ENCODE measurements around the gene ZNF791. TPM values are rescaled to one million over a fixed set of nuclear protein-coding genes. Genes with fewer than 3 reads are reported as not detected.

The ZNF791 gene
- total RNA-seq, 1 experiment from 2014 or later: 22.4 TPM

DNA sequence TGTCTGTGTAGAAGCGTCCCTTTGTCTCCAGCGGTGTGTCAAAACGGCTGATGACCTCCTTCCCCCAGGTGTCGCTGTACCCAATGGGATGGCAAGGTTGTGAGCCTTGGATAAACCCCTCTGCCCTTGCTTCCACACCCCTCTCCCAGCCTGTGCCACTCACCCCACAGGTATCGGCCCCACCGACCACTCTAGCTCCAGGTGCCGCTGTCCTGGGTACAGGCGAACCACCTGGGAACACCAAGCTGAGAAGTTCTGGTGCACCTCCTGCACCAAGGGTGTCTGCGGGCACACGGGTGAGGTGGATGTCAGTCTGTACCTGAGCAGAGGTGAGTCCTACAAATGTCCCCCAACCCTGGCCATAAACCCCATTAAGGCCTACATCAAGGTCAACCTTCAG, 39.2 kb downstream of the ZNF791 start:
- Histone ChIP-seq H3K9me2 (ENCODE audit: insufficient read depth) (no peaks in the 10 kb centered on the region), H3F3A (ENCODE audit: insufficient read depth, low read depth) (peaks cover 2% of the 10 kb centered on the region; the same call in 1 of the 2 replicates), H3K9me3 (ENCODE audit: insufficient read depth, low read depth) (no peaks in the 10 kb centered on the region), H3K4me3 (no peak overlapping the region), H4K20me1 (ENCODE audit: insufficient read depth) (no peaks in the 10 kb centered on the region), H3K4me1 (replicated peaks; ENCODE audit: insufficient read depth) (no peaks in the 10 kb centered on the region), H3K27me3 (ENCODE audit: insufficient read depth, low read depth) (no peaks in the 10 kb centered on the region), H3K4me2 (no peak overlapping the region), H3K27ac (no peak overlapping the region), H3K36me3 (ENCODE audit: low read depth) (no peaks in the 10 kb centered on the region), H3K79me2 (ENCODE audit: low read depth) (no peaks in the 10 kb centered on the region), H2AFZ (no peak overlapping the region)
- BruUV-seq (replicated peaks): no TSS peak
- TF ChIP-seq EZH2 (IDR thresholded peaks at IDR 0.05; ENCODE audit: low read depth): no peak
- TF ChIP-seq, protein P1, sequence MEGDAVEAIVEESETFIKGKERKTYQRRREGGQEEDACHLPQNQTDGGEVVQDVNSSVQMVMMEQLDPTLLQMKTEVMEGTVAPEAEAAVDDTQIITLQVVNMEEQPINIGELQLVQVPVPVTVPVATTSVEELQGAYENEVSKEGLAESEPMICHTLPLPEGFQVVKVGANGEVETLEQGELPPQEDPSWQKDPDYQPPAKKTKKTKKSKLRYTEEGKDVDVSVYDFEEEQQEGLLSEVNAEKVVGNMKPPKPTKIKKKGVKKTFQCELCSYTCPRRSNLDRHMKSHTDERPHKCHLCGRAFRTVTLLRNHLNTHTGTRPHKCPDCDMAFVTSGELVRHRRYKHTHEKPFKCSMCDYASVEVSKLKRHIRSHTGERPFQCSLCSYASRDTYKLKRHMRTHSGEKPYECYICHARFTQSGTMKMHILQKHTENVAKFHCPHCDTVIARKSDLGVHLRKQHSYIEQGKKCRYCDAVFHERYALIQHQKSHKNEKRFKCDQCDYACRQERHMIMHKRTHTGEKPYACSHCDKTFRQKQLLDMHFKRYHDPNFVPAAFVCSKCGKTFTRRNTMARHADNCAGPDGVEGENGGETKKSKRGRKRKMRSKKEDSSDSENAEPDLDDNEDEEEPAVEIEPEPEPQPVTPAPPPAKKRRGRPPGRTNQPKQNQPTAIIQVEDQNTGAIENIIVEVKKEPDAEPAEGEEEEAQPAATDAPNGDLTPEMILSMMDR (conservative IDR thresholded peaks at IDR 0.05): no peak
- ChIA-PET CTCF (no interaction called here), POLR2A (ENCODE audit: unreplicated experiment) (interaction anchor here (0.7 kb wide), 1 partner anchor 39 kb away, joined by 5 read pairs; no protein-coding TSS in a partner anchor)
- DNase-seq: no peak
- intact Hi-C loops (cut with micrococcal nuclease; ENCODE audit: unreplicated experiment): no loop called here

DNA sequence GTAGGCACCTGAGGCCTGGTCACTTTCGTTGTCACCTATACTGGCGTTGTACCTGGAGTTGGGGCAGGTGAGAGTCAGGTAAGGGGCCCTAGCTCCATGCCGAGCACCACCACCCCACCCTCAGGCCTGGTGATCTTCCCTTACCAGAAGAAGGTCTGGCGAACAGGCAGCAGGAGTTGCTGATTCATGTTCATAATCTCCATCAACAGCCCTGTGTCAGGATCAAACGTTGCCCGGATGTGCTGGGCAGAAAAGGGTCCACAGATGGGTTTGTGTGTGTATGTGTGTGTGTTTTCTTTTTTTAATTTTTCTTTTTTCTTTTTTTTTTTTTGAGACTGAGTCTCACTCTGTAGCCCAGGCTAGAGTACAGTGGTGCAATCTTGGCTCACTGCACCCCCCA, 41.5 kb downstream of the ZNF791 start:
- no peak overlapping the region for H3K27ac ChIP-seq
- intact Hi-C loops (cut with micrococcal nuclease; ENCODE audit: unreplicated experiment): no loop called here
- no peak overlapping the region for H2AFZ ChIP-seq
- no peaks in the 10 kb centered on the region for H3K4me1 ChIP-seq (replicated peaks; ENCODE audit: insufficient read depth)
- no peak overlapping the region for H3K4me3 ChIP-seq
- TF ChIP-seq EZH2 (IDR thresholded peaks at IDR 0.05; ENCODE audit: low read depth): no peak
- TF ChIP-seq, protein P1 (conservative IDR thresholded peaks at IDR 0.05): no peak
- no peaks in the 10 kb centered on the region for H3K9me3 ChIP-seq (ENCODE audit: insufficient read depth, low read depth)
- H3K79me2 ChIP-seq (ENCODE audit: low read depth): no peaks in the 10 kb centered on the region
- no peak for DNase-seq
- peaks cover 4% of the 10 kb centered on the region; the same call in 1 of the 2 replicates for H3F3A ChIP-seq (ENCODE audit: insufficient read depth, low read depth)
- H4K20me1 ChIP-seq (ENCODE audit: insufficient read depth): no peaks in the 10 kb centered on the region
- H3K36me3 ChIP-seq (ENCODE audit: low read depth): no peaks in the 10 kb centered on the region
- no peaks in the 10 kb centered on the region for H3K9me2 ChIP-seq (ENCODE audit: insufficient read depth)
- ChIA-PET CTCF (no interaction called here), POLR2A (ENCODE audit: unreplicated experiment) (no interaction called here)
- no peak overlapping the region for H3K4me2 ChIP-seq
- no peaks in the 10 kb centered on the region for H3K27me3 ChIP-seq (ENCODE audit: insufficient read depth, low read depth)
- BruUV-seq (replicated peaks): no TSS peak

DNA sequence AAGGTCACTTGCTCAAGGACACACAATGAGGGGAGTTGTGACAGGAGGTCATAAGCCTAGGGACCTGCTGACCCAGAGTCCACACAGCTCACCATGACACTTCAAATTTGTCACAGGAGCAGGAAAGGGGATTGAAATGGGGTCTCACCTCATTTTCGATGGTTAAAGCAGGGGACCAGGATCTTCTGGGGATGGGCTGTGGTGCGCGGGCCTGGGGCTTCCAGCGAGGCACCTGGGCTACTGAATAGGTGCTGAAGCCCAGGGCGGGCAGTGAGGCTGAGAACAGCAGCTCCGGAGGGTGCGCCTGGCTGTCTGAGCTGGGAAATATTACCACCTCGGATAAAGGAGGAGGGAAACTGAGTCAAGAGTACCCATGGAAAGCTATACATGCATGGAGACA, 44.8 kb downstream of the ZNF791 start:
- intact Hi-C loops (cut with micrococcal nuclease; ENCODE audit: unreplicated experiment): no loop called here
- no peak overlapping the region for H3K4me2 ChIP-seq
- H4K20me1 ChIP-seq (ENCODE audit: insufficient read depth): no peaks in the 10 kb centered on the region
- no peaks in the 10 kb centered on the region for H3K27me3 ChIP-seq (ENCODE audit: insufficient read depth, low read depth)
- DNase-seq: no peak
- ChIA-PET POLR2A (ENCODE audit: unreplicated experiment) (no interaction called here), CTCF (no interaction called here)
- H3K9me3 ChIP-seq (ENCODE audit: insufficient read depth, low read depth): no peaks in the 10 kb centered on the region
- no peak overlapping the region for H2AFZ ChIP-seq
- H3K9me2 ChIP-seq (ENCODE audit: insufficient read depth): no peaks in the 10 kb centered on the region
- TF ChIP-seq, protein P1 (conservative IDR thresholded peaks at IDR 0.05): no peak
- TF ChIP-seq EZH2 (IDR thresholded peaks at IDR 0.05; ENCODE audit: low read depth): no peak
- H3K4me1 ChIP-seq (replicated peaks; ENCODE audit: insufficient read depth): no peaks in the 10 kb centered on the region
- H3K4me3 ChIP-seq: no peak overlapping the region
- peaks cover 4% of the 10 kb centered on the region; the same call in 1 of the 2 replicates for H3F3A ChIP-seq (ENCODE audit: insufficient read depth, low read depth)
- no TSS peak for BruUV-seq (replicated peaks)
- H3K79me2 ChIP-seq (ENCODE audit: low read depth): no peaks in the 10 kb centered on the region
- H3K36me3 ChIP-seq (ENCODE audit: low read depth): no peaks in the 10 kb centered on the region
- no peak overlapping the region for H3K27ac ChIP-seq

All from PC-9 (cell line).